OCI-LY1 (cell line): ENCODE data around the gene RNGTT.

ENCODE experiments used
- EZH2 ChIP-seq: fragments of 200-600 bp; sonication (generic), shearing (Covaris generic); IDR thresholded peaks from 2 replicates; pipeline ENCODE4 v1.8.0; 2017; ENCODE audit warnings: borderline replicate concordance, mixed run types, mild to moderate bottlenecking, antibody characterized with exemption, low read length, moderate library complexity, mixed read lengths
- TF ChIP-seq, protein P1 (sequence below): fragments of 200-600 bp; sonication (generic), shearing (Covaris generic); IDR thresholded peaks from 2 replicates; pipeline ENCODE4 v1.5.1; 2017; ENCODE audit warnings: mild to moderate bottlenecking, antibody characterized with exemption, low read length, moderate library complexity, mixed read lengths

DNA sequence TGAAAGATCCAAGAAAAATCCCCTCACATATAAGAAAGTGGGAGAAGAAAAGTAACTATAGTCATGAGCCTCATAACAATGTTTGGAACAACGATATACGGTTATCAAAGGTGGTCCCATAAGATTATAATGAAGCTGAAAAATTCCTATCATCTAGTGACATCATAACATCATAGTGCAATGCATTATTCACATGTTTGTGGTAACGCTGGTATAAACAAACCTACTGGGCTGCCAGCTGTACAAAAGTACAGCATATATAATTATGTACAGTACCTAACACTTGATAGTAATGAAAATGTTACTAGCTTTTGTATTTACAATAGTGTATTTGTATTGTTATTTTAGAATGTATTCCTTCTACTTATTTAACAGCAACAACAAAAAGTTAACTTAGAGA lies 240.7 kb downstream of the RNGTT start:
- TF ChIP-seq, protein P1, sequence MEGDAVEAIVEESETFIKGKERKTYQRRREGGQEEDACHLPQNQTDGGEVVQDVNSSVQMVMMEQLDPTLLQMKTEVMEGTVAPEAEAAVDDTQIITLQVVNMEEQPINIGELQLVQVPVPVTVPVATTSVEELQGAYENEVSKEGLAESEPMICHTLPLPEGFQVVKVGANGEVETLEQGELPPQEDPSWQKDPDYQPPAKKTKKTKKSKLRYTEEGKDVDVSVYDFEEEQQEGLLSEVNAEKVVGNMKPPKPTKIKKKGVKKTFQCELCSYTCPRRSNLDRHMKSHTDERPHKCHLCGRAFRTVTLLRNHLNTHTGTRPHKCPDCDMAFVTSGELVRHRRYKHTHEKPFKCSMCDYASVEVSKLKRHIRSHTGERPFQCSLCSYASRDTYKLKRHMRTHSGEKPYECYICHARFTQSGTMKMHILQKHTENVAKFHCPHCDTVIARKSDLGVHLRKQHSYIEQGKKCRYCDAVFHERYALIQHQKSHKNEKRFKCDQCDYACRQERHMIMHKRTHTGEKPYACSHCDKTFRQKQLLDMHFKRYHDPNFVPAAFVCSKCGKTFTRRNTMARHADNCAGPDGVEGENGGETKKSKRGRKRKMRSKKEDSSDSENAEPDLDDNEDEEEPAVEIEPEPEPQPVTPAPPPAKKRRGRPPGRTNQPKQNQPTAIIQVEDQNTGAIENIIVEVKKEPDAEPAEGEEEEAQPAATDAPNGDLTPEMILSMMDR, result no peak
- TF ChIP-seq EZH2, result no peak
